Stimulated activated CD4-positive, alpha-beta T cell treated with anti-CD3 and anti-CD28 coated beads, Interleukin-1b, Interleukin-23, amount 100 ng/mL, for 48 hours (primary cell): ENCODE measurements around the gene DNMT1.
A peak's percentile ranks its signal among the peaks of the same experiment; 100 is the strongest.

Experiments used
- DNase-seq: peaks from one replicate; pipeline ENCODE4 v3.0.0-alpha.2; 2020

Gene DNMT1

DNA sequence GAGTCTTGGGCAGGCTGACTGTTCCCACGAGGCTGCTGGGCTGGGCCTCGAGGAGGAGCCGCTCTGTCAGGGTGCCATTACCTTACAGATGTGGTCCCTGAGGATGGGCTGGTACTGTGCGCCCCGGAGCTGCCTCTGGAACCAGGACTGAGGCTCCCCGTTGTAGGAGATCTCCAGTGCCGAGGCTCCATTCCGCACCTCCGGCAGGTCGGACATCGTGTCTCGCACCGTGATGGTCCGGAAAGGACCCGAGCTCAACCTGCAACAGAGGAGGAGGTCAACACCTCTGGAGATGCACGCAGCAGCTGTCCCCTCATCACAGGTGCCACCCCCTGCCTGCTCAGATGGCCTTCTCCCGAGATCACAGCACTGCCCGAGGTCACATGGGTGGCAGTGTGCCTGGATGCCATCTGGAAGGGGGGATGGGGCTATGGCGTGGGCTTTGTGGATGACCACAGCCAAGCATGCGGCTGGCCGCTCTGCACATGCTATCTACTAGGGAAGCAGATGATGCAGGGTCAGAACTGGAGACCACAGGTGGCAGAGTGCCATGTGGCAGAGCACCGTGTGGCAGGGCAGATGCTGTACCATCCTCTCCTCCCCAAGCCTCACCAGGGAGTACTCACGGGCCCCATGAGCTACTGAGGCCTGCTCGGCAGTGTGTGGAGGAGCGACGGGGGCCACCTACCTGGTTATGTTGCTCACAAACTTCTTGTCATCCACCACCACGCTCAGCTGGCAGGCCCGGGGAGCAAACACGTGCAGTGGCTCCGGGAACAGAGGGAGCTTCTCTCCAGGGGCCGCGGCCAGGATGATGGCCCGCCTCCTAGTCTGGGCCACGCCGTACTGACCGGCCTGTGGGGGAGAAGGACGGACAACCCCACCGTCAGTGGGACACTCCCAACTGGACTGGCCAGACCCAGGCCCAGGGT, 56.7 kb downstream of the DNMT1 start:
- no peak for DNase-seq

DNA sequence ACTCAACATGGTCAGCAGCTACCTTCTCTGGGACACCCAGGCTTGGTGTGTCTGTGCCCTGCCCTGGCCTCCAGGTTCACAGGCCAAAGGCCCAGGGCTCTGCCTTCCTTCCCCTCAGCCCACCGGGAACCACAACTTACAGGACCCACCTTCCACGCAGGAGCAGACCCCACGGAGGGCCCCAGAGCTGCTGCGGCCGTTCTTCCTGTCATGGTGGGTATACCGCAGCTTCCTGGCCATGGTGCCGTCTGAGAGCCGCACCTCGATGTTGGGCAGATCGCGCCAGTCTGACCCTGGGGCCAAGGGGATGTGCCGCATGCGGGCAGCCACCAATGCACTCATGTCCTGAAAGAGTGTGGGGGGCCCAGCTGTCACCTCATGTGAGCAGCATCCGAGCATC, 57.8 kb downstream of the DNMT1 start:
- no peak for DNase-seq

DNA sequence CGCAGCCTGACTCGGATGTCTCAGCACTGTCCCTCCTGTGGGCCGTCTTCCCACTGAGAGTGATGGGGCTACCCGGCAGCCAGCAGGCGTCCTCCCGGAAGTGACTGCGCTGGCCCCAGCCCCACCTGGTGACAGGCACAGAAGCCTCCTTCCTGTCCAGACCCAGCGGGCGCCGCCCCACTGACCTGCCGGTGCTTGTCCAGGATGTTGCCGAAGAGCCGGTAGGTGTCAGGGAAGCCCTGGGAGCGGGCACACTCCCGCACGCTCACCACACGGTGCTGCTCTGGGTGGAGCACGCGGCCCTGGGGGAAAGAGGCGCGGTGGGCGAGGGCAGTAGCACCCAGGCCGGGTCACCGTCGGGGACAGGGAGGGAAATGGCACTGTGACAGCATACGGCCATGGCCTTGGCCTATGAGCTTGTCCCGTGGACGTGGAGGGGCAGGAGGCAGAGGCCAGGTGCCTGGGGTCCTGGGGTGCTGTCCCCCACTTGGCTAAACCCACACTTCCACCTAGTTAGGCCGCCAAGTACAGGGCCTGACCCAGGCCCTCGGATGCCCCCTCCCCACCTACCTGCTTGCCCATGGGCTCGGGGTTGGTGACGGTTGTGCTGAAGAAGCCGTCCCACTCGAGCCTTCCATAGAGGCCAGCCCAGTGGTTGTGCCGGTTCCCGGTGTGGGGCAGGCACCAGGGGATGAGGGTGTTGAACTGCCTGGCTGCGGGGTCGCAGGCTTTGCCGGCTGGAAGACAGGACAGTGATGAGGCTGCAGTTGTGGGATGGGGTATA, 59.0 kb downstream of the DNMT1 start:
- no peak for DNase-seq

DNA sequence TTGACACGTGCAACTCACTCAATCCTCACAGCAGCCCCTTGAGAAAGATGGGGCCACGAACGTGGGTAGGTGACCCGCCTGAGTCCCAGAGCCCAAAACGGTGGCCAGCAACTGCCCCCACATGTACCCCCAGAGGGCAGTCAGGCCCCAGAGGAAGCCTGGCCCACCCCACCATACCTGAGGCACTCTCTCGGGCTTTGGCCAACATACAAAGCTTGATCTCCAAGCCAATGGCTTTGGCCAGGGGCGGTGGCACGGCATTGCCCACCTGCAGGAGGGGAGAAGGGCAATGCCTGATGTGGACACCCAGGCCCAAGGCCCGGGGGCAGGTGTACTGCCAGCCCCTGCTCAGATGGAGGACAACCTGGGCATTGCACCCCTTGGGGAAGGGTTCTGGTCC, 60.7 kb downstream of the DNMT1 start:
- no peak for DNase-seq

DNA sequence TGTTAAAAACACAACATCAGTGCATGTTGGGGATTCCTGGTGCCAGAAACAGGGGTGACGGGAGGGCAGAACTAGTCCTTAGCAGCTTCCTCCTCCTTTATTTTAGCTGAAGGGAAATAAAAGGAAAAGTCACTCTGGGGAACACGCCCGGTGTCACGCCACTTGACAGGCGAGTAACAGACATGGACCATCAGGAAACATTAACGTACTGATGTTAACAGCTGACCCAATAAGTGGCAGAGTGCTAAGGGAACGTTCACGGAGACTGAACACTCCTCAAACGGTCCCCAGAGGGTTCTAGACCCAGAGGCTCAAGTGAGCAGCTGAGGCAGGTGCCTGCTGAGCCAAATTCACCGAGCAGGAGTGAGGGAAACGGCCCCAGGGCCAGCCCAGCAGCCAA, 61.2 kb downstream of the DNMT1 start:
- DNase-seq, result no peak

DNA sequence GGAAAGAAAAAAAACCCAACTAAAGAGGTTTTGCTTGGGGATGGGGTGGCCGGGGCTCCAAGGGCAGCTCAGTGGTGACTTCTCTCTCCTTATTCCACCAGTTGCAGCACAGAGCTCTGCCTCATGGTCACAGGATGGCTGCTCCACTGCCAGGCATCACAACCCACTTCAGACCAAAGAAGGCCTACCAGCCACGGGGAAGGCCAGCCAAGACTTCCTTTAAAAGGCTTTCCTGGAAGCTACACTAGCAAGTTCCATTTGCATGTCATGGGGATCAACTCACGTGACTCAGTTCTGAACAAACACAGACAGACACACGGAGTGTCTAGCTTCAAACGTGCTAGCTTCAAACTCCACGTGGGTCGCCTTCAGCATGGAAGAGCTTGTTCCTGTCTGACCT, 61.8 kb downstream of the DNMT1 start:
- no peak for DNase-seq

DNA sequence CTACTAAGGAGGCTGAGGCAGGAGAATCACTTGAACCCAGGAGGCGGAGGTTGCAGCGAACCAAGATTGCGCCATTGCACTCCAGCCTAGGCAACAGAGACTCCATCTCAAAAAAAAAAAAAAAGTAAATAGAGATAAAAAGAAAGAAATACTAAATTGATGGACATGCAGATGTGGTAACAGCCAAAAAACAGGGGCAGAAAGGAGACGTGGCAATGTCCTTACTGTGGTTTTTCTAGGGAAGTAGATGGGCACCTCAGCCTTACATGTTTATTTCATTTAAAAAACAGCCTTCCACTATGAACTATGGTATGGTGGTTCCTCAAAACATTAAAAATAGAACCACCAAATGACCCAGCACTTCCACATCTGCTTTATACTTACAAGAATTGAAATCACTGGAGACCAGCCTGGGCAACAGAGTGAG, 68.5 kb downstream of the DNMT1 start:
- no peak for DNase-seq

DNA sequence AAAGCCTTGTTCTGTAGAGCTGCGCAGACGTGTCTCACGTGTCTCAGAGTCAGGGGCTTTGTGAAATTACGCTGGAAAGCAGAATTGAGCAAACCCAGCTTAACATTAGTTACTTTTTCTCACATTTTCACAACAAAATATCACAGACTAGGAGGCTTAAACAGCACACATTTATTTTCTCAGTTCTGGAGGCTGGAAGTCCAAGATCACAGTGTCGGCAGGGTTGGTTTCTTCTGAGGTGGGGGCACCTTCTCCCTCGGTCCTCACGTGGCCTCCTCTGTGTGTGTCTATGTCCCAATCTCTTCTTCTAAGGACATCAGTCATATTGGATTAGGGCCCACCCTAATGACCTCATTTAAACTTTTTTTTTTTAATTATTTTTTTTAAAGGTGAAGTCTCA, 70.3 kb downstream of the DNMT1 start:
- DNase-seq, result no peak

DNA sequence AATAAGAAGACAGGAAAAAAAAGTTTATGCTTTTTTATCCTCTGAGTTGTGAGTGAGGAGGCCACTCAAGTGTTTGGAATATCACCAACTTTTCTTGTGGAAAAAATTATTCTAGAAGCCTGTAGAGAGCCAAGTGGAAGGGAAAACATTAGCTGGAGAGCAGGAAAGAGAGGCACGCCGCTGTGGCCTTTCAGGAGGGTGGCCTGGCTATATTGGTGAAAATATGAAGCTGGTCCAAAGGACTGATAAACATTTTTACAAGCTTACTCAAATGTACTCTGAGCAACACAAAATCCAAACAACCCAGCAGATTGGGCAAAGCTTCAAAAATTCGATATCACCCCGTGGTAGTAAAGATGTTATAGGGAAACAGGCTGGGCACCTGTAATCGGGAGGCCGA, 72.7 kb downstream of the DNMT1 start:
- DNase-seq, result no peak

DNA sequence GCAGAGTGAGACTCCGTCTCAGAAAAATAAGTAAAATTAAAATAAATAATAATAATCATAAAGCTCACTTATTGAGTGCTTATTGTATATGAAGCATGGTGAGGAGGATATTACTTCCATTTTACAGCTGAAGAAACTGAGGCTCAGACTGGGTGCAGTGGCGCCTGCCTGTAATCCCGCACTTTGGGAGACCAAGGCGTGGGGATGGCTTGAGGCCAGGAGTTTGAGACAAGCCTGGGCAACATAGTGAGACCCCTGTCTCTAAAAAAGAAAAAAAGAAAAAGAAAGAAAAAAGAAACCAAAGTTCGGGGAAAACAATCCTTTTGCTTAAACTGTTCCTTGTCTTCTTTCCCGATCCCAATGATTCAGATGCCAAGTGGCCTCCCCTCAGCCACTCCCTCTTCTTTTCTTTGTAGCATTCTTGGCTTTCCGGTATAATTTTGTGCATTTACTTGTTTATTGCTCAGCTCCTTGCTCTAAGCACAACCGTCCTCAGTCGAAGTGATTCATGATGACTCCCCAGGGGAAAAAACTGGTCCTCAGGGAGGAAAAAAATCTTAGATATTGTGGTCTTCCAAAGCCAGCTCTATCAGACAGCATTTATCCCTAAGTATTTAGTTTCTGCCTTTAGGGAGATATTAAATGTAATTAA, 74.1 kb downstream of the DNMT1 start:
- DNase-seq, result no peak

DNA sequence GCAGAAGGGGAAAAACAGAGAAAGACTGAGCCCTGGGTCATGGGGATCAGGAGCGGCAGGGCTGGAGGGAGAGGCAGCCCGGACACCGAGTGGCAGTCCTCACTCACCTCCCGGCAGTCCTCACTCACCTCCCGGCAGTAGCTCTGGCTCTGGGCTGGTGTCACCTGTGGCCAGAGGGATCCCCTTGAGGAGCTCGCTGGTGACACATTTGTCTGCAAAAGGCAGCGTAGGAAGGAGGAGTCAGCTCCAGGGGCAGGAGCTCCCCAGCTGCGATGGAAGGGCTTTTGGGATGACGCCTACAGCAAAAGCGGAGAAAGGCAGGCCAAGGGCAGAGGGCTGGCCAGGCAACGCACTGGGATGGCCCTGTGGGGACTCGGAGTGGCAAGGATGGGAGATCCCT, 75.8 kb downstream of the DNMT1 start:
- DNase-seq, result peak; percentile 21

DNA sequence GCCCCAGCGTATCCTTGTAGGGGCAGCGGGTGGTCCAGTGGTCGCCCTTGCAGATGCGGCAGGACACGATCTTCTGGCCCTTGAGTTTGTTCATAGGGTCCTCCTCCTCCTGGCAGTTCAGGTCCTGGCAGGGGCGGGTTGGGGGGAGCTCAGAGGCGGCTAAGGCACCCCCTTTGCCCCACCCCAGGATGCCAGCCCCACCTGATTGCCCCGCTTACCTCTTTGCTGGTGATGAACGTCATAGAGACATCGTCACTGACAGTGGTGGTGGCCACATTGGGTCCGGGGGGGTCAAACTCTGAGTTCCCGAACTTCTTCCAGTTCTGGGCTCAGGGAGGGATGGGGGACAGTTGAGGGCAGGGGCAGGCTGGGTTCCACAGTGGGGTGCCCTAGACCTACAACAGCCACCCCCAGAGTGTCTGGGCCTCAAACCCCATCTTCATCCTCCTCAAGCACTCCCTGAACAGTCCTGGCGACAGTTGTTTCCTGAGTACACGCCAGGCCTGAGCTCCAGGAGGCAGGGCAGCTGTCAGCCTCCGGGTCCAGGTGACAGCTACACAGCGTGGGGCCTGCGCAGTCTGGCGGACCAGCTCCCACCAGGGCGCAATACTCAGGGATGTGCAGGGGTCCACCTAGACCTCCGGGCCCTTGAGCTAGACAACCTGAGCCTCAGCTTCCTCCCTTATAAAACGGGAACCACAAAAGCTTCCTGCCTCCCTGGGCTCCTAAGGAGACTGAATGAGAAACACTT, 77.7 kb downstream of the DNMT1 start:
- no peak for DNase-seq

DNA sequence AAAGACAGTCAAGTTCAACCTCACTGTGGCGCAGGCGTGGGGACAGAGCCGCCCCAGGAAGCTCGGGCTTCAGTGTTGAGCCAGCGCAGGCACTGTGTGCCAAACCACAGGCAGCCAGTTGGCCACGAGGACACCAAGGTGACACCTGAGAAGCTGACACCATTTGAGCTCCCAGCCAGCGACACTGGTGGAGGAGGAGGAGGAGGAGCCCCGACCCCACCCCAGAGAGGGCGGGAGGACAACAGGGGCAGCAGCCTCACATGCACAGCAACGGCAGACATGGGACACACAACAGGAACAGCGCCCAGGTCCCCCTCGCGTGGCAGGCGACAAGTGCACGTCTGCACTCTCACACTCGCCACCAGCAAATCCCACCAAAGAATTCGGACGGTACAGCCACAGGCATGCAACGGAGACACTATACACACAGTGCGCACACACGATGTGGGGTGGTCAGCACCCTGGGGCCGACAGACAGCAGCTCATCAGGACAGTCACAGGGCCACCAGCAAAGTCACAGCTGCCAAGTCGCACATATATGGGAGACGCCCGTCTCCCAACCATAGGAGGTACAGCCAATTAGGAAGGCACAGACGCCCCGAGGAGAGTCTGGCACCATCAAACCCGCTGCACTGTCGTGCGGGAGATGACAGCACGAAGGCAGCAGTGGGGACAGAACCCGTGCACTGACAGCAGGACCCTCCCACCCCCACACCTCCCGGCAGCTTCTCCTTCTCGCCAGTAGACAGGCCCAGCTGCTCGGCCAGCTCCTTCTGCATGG, 78.5 kb downstream of the DNMT1 start:
- DNase-seq, result peak; percentile 21

DNA sequence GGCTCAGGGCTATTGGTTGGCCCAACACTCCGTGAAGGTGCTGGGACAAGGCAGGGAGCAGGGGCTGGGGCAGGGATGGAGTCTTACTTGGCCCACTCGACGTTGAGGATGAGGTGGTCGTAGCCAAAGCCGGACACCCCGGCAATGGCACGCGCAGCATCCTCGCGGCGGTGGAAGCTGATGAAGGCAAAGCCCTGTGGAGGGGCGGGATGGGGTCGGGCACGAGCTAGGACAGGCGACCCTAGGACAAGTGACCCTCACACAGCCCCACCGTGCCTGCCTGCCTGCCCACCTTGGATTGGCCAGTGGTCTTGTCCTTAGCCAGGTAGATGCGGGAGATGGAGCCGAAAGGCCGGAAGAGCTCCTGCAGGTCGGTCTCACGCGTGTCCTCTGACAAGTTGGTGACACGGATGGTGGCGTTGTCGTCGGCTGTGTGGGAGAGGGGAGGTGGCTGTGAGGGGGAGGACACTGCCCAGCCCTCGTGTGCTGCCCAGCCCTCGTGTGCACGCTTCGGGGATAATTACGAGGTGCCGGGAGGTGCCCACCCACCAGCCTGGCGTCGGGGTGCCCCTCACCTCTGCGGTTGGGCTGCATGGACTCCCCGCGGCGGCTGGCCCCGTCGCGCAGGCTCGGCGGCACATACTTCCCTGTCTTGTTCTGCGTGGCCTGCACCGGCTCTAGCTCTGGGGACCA, 79.2 kb downstream of the DNMT1 start:
- DNase-seq, result peak; percentile 14

DNA sequence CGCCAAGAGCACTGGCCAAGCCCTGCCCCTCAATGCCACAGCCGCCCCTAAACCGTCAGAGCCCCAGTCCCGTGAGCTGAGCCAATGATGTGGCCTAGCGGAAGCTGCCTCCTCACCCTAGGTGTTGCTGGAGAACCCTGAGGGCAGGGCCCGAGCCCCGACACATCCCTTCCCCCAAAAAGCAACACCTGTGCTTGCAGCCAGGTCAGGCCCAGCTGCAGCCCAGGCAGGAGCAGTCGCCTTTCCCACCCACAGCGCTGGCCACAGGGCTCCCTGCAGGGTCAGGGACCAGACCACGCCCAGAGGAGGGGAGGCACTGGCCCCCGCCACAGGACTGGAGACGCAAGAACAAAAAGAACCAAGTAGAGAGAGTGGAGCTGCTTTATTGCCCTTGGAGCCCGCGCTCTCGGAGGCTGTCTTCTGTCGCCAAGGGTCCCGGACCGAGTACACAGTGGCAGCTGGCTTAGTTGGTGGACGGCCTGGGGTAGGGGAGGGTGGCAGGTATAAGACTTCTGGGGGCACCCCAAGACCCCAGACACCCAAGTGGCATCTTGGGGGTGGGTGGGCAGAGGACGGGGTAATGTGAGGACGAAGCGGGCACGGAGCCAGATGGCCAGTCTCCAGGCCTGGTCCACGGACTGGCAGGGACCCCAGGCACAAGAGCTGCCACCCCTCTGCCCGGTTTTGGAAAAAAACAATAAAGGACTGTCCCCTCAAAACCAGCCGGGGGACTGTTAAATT, 79.9 kb downstream of the DNMT1 start:
- DNase-seq, result peak; percentile 32

DNA sequence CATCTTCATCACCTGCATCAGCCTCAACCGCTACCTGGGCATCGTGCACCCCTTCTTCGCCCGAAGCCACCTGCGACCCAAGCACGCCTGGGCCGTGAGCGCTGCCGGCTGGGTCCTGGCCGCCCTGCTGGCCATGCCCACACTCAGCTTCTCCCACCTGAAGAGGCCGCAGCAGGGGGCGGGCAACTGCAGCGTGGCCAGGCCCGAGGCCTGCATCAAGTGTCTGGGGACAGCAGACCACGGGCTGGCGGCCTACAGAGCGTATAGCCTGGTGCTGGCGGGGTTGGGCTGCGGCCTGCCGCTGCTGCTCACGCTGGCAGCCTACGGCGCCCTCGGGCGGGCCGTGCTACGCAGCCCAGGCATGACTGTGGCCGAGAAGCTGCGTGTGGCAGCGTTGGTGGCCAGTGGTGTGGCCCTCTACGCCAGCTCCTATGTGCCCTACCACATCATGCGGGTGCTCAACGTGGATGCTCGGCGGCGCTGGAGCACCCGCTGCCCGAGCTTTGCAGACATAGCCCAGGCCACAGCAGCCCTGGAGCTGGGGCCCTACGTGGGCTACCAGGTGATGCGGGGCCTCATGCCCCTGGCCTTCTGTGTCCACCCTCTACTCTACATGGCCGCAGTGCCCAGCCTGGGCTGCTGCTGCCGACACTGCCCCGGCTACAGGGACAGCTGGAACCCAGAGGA, 80.6 kb downstream of the DNMT1 start:
- no peak for DNase-seq

DNA sequence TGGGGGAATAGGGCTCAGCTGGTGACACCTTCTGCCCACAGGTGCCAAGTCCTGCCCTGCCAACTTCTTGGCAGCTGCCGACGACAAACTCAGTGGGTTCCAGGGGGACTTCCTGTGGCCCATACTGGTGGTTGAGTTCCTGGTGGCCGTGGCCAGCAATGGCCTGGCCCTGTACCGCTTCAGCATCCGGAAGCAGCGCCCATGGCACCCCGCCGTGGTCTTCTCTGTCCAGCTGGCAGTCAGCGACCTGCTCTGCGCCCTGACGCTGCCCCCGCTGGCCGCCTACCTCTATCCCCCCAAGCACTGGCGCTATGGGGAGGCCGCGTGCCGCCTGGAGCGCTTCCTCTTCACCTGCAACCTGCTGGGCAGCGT, 81.2 kb downstream of the DNMT1 start:
- peak; percentile 28 for DNase-seq

DNA sequence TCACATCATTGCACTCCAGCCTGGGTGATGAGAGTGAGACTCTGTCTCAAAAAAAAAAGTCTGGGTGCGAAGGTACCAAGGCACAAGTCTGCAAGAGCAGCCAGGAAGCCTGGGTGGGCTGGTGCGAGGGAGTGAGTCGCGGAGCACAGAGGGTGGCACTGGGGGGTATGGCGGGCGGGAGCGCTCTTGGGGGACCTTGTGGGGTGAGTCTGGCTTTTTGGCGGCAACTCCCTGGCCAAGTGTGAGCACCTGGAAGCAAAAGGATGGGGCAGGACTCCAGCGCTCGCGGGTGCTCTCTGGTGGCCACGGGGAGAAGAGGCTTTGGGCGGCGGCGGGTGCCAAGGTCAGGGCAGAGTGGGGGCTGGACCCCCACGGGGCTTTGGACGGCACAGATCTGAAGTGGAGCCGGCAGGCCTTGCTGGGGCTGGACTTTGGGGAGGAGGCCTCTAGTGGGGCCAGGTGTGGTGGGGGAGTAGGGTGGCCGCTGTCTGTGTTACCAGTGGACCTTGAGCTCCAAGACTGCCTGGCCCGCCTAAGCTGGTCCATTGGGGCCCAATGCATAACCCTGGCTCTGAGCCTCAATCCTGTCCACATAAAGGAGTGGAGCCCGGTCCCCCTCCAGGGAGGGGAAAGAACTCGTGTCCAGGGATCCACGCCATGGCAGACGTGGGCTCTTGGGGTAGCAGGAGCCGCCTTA, 81.7 kb downstream of the DNMT1 start:
- peak; percentile 70 for DNase-seq

DNA sequence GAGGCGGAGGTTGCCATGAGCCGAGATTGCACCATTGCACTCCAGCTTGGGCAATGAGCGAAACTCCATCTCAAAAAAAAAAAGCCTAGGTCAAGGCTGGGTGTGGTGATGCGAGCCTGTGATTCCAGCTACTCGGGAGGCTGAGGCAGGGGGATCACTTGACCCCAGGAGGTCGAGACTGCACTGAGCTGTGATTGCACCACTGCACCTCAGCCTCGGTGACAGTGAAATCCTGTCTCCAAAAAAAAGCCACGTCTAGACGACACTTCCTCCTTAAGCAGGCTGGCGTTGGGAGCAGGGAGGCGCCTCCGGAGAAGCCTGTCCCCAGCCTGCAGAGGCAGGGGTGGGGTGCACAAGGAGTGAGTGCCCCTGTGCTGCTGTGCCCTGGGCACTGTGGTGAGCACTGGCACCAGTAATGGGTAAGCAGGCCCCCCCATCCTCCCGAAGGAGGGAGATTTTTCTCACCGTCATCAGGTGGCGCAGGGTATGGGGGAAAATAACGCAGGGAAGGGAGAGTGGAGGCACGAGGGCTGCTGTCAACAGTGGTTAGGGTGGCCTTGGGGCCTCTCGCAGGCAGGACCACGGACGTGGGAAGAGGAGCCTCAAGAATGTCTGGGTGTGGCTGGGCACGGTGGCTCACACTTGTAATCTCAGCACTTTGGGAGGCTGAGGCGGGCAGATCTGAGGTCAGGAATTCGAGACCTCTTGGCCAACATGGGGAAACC, 82.6 kb downstream of the DNMT1 start:
- peak; percentile 66 for DNase-seq
